HepG2 (cell line): Measurements from ENCODE around the gene POLE4. TPM values are rescaled to one million over a fixed set of nuclear protein-coding genes. Genes with fewer than 3 reads are reported as not detected.

ENCODE experiments used
- ARID2 ChIP-seq: sonication (generic); formaldehyde crosslinking; IDR thresholded peaks from 2 replicates; pipeline ENCODE4 v1.8.1; 2022; ENCODE audit warnings: mild to moderate bottlenecking, missing genetic modification reagents, borderline replicate concordance
- DRAP1 ChIP-seq: IDR thresholded peaks from 2 replicates; pipeline ENCODE4 v1.6.1; 2016; ENCODE audit warnings: missing genetic modification reagents, missing compliant biosample characterization
- ESRRA ChIP-seq: sonication (generic); formaldehyde crosslinking; IDR thresholded peaks from 2 replicates; pipeline ENCODE4 v1.5.1; 2020; ENCODE audit warnings: mild to moderate bottlenecking, low read depth, missing genetic modification reagents
- HMGXB3 ChIP-seq: sonication (generic); formaldehyde crosslinking; IDR thresholded peaks from 2 replicates; pipeline ENCODE4 v1.4.0; 2020; ENCODE audit warnings: missing genetic modification reagents, borderline replicate concordance
- HOXA5 ChIP-seq: sonication (generic); formaldehyde crosslinking; IDR thresholded peaks from 2 replicates; pipeline ENCODE4 v1.4.0; 2020; ENCODE audit warnings: missing genetic modification reagents
- MXD4 ChIP-seq: IDR thresholded peaks from 2 replicates; pipeline ENCODE4 v1.6.1; 2016; ENCODE audit warnings: mild to moderate bottlenecking, missing biosample characterization, missing genetic modification reagents
- NCOA1 ChIP-seq: sonication (generic); formaldehyde crosslinking; IDR thresholded peaks from 2 replicates; pipeline ENCODE4 v1.9.0; 2021; ENCODE audit warnings: missing genetic modification reagents
- PHF8 ChIP-seq: sonication (generic); formaldehyde crosslinking; IDR thresholded peaks from 2 replicates; pipeline ENCODE4 v1.5.0; 2020; ENCODE audit warnings: missing genetic modification reagents
- RARA ChIP-seq: IDR thresholded peaks from 2 replicates; pipeline ENCODE4 v1.6.1; 2016; ENCODE audit warnings: missing genetic modification reagents, missing compliant biosample characterization
- TEAD3 ChIP-seq: optimal IDR thresholded peaks from 2 replicates; pipeline ENCODE3; 2016; ENCODE audit warnings: borderline replicate concordance
- ZFP82 ChIP-seq: sonication (generic); formaldehyde crosslinking; IDR thresholded peaks from 2 replicates; pipeline ENCODE4 v1.5.1; 2020; ENCODE audit warnings: mild to moderate bottlenecking, missing genetic modification reagents, borderline replicate concordance
- ZNF101 ChIP-seq: sonication (generic); formaldehyde crosslinking; IDR thresholded peaks from 2 replicates; pipeline ENCODE4 v1.4.0; 2020; ENCODE audit warnings: mild to moderate bottlenecking, low read depth, missing genetic modification reagents, borderline replicate concordance
- ZNF317 ChIP-seq: sonication (generic); formaldehyde crosslinking; IDR thresholded peaks from 2 replicates; pipeline ENCODE4 v1.5.0; 2020; ENCODE audit warnings: mild to moderate bottlenecking, missing genetic modification reagents
- ZNF44 ChIP-seq: sonication (generic); formaldehyde crosslinking; IDR thresholded peaks from 2 replicates; pipeline ENCODE4 v1.5.1; 2020; ENCODE audit warnings: mild to moderate bottlenecking, missing genetic modification reagents
- ZNF609 ChIP-seq: sonication (generic); formaldehyde crosslinking; IDR thresholded peaks from 2 replicates; pipeline ENCODE4 v1.4.0; 2020; ENCODE audit warnings: mild to moderate bottlenecking, missing genetic modification reagents, borderline replicate concordance
- ZNF691 ChIP-seq: sonication (generic); formaldehyde crosslinking; IDR thresholded peaks from 2 replicates; pipeline ENCODE4 v1.4.0; 2020; ENCODE audit warnings: missing genetic modification reagents, low read depth, mild to moderate bottlenecking, borderline replicate concordance
- ZNF782 ChIP-seq: sonication (generic); formaldehyde crosslinking; IDR thresholded peaks from 2 replicates; pipeline ENCODE4 v1.4.0; 2020; ENCODE audit warnings: missing genetic modification reagents, mild to moderate bottlenecking, borderline replicate concordance
- polyA plus RNA-seq, 8 experiments: library from polyadenylated mRNA; depleted of rRNA in 3 of 8; stranded (reverse) in 7 of 8; unstranded in 1 of 8; fragments of >200 nt; fragmentation: Illumina TruSeq in 4 of 8; extraction: Trizol in 4 of 8; gene quantifications; 2 replicates each; pipeline versions ENCODE4 v1.2.1 to v1.2.3, GENCODE V29; 2011 to 2016; ENCODE audit warnings: low read depth in 4 of 8, missing spikeins in 1 of 8, mixed read lengths in 1 of 8; ENCODE audit not compliant: insufficient read depth in 1 of 8
- total RNA-seq, 5 experiments: library from RNA; depleted of rRNA; stranded (reverse); fragments of >200 nt; fragmentation: Illumina TruSeq; extraction: Trizol; gene quantifications; 2 replicates each; pipeline ENCODE4 v1.2.3, GENCODE V29; 2016; ENCODE audit warnings: low read depth in 1 of 5

POLE4 gene
- total and polyA plus RNA-seq, 2 of the 13 experiments (the other 11 are each of a cell fraction or from before 2014, with no cell fraction given), result 106 to 116 TPM

GRCh38 chr2:74924463-74925265, 33.8 kb upstream of the POLE4 start (continued):
- peak; percentile 60 for TF ChIP-seq ZNF609 (CRISPR knock-in tag)
- peak; percentile 64 for TF ChIP-seq TEAD3 (CRISPR knock-in tag)
- no peak for TF ChIP-seq HOXA5 (CRISPR knock-in tag)
- TF ChIP-seq HMGXB3 (CRISPR knock-in tag), result 0 out of 2 replicates have a peak, but pooled peaks have one; percentile 16
- peak; percentile 27; the same call in 1 of the 2 replicates for TF ChIP-seq RARA (CRISPR knock-in tag)
- no peak for TF ChIP-seq ZFP82
- peak; percentile 76; the same call in 1 of the 2 replicates for TF ChIP-seq MXD4
- no peak for TF ChIP-seq ZNF101 (CRISPR knock-in tag)
- peak; percentile 42; the same call in 1 of the 2 replicates for TF ChIP-seq DRAP1 (CRISPR knock-in tag)
- peak; percentile 70; the same call in 1 of the 2 replicates for TF ChIP-seq ZNF782 (CRISPR knock-in tag)
- 0 out of 2 replicates have a peak, but pooled peaks have one; percentile 42 for TF ChIP-seq ARID2 (CRISPR knock-in tag)
- 0 out of 2 replicates have a peak, but pooled peaks have one; percentile 42 for TF ChIP-seq ZNF44
- peak; percentile 40; the same call in 1 of the 2 replicates for TF ChIP-seq ZNF691 (CRISPR knock-in tag)
- TF ChIP-seq ZNF317, result peak; percentile 42; the same call in 1 of the 2 replicates
- TF ChIP-seq PHF8 (CRISPR knock-in tag), result 0 out of 2 replicates have a peak, but pooled peaks have one; percentile 12
- TF ChIP-seq NCOA1 (CRISPR knock-in tag), result peak; percentile 66; the same call in 1 of the 2 replicates
- peak; percentile 27; the same call in 1 of the 2 replicates for TF ChIP-seq ESRRA (CRISPR knock-in tag)
